Measurements from ENCODE around the gene ADPRH.
A peak's percentile ranks its signal among the peaks of the same experiment; 100 is the strongest.

Gene ADPRH

GRCh38 chr3:119631516-119631915 lies 52.2 kb downstream of the ADPRH start:
- DNase-seq: no peak

GRCh38 chr3:119632216-119632615 lies 52.9 kb downstream of the ADPRH start:
- no peak for DNase-seq

GRCh38 chr3:119632829-119633228 lies 53.5 kb downstream of the ADPRH start:
- no peak for DNase-seq

- DNase-seq: no peak
Measured at GRCh38 chr3:119635719-119636118, 56.4 kb downstream of the ADPRH start.

GRCh38 chr3:119636249-119636648 lies 57.0 kb downstream of the ADPRH start:
- DNase-seq: peak; percentile 35

GRCh38 chr3:119636891-119637611 lies 57.8 kb downstream of the ADPRH start:
- no peak for DNase-seq

GRCh38 chr3:119637679-119638477 lies 58.6 kb downstream of the ADPRH start:
- DNase-seq: peak; percentile 84

Data from HCEC 1CT (cell line).